ENCODE data around the gene ATP6V1B1. TPM values are rescaled to one million over a fixed set of nuclear protein-coding genes. Genes with fewer than 3 reads are reported as not detected.

Gene ATP6V1B1
- total and polyA plus RNA-seq, 2 of the 13 experiments (the other 11 are each of a cell fraction or from before 2014, with no cell fraction given), result 0.58 to 1.6 TPM

DNA sequence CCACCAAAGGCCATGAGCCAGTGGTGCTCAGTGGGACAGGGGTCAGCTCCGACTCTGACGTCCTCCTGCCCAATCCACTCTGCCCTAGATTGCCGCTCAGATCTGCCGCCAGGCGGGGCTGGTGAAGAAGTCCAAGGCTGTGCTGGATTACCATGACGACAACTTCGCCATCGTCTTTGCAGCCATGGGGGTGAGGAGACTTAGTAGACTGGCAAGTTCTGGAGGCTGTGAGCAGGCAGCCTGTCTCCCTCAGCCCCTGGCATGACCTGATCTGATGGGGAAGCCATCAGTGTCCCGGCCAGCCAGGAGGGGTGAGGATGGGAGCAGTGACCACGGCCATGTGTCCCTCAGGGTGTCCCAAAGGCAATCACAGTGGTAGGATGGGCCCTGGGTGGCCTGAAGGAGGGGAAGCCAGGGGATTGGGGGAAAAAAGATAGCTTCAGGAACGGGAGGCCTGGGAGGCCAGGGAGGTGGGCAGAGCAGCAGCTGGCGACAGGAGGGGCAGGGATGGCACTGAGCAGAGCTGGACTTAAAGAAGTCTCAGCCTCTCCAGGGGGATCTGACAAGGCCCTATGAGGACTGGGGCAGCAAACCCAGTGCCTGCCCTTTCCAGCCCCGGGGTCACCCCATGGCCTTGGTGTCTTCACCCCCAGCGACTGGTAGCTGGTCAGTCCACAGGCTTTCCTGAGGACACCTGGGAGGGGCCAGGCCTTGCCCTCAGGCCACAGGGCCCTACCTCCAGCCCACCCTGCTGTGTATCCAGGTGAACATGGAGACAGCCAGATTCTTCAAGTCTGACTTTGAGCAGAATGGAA lies 25.3 kb downstream of the ATP6V1B1 start:
- H3K9ac ChIP-seq (ENCODE audit: insufficient read depth, low read depth, low read length), result no peak overlapping the region
- H3K4me2 ChIP-seq (ENCODE audit: low read depth, low read length), result no peak overlapping the region
- in situ Hi-C loops (cut with HindIII; ENCODE audit: extremely low pct_ligation_motif_present, low pct_unique_long_range_greater_than_20kb), result no loop called here
- BruUV-seq (replicated peaks), result no TSS peak
- H3K4me1 ChIP-seq (ENCODE audit: insufficient read depth, low read length), result peaks cover 18% of the 10 kb centered on the region
- DNase-seq (ENCODE audit: low spot score) (no peak), ATAC-seq (peak; percentile 19; the same call in 2 of the 3 replicates), FAIRE-seq (no peak)
- 56% methylated on average over 12 of the region's 14 CpGs for WGBS (ENCODE audit: low lambda C conversion rate)
- no peak overlapping the region for H2AFZ ChIP-seq (ENCODE audit: low read length)
- no peaks in the 10 kb centered on the region for H3K79me2 ChIP-seq (ENCODE audit: insufficient read depth, low read length)
- ChIA-PET CTCF (ENCODE audit: low intra/inter-chr PET ratio, low total read pairs) (no interaction called here), POLR2A (no interaction called here)
- peaks cover 0 to 6% of the 10 kb centered on the region in 2 experiments; a peak in 3 of 5 replicates for H3K27me3 ChIP-seq (ENCODE audit: control insufficient read depth in 1 of 2, insufficient read depth in 2 of 2, low read length in 2 of 2)
- no peaks in the 10 kb centered on the region for H3K36me3 ChIP-seq (replicated peaks in 1 of 2; ENCODE audit: control insufficient read depth in 1 of 2, insufficient read depth in 2 of 2, low read length in 2 of 2)
- H4K20me1 ChIP-seq (ENCODE audit: insufficient read depth, low read length), result no peaks in the 10 kb centered on the region
- no peak overlapping the region for H3K27ac ChIP-seq (ENCODE audit: extremely low read length, insufficient read depth, low read length)
- no peaks in the 10 kb centered on the region for H3K9me3 ChIP-seq (ENCODE audit: low read length)
- no peak for TF ChIP-seq ZNF776 (CRISPR knock-in tag; IDR thresholded peaks at IDR 0.05)
- intact Hi-C loops (cut with micrococcal nuclease; ENCODE audit: unreplicated experiment), result no loop called here
- H3K4me3 ChIP-seq (replicated peaks in 1 of 3; ENCODE audit: insufficient read depth in 1 of 3, low read depth in 2 of 3, low read length in 3 of 3), result no peak overlapping the region

GRCh38 chr2:70961648-70961994 lies 25.9 kb downstream of the ATP6V1B1 start:
- WGBS (ENCODE audit: low lambda C conversion rate), result 30% methylated on average over 2 of the region's 4 CpGs
- Histone ChIP-seq H2AFZ (ENCODE audit: low read length) (no peak overlapping the region), H3K27ac (ENCODE audit: extremely low read length, insufficient read depth, low read length) (no peak overlapping the region), H3K27me3 (ENCODE audit: control insufficient read depth in 1 of 2, insufficient read depth in 2 of 2, low read length in 2 of 2) (peaks cover 0 to 6% of the 10 kb centered on the region in 2 experiments; a peak in 3 of 5 replicates), H4K20me1 (ENCODE audit: insufficient read depth, low read length) (no peaks in the 10 kb centered on the region), H3K36me3 (replicated peaks in 1 of 2; ENCODE audit: control insufficient read depth in 1 of 2, insufficient read depth in 2 of 2, low read length in 2 of 2) (no peaks in the 10 kb centered on the region), H3K79me2 (ENCODE audit: insufficient read depth, low read length) (no peaks in the 10 kb centered on the region), H3K9me3 (ENCODE audit: low read length) (no peaks in the 10 kb centered on the region), H3K4me2 (ENCODE audit: low read depth, low read length) (no peak overlapping the region), H3K4me1 (ENCODE audit: insufficient read depth, low read length) (peaks cover 18% of the 10 kb centered on the region), H3K9ac (ENCODE audit: insufficient read depth, low read depth, low read length) (no peak overlapping the region), H3K4me3 (replicated peaks in 1 of 3; ENCODE audit: insufficient read depth in 1 of 3, low read depth in 2 of 3, low read length in 3 of 3) (no peak overlapping the region)
- DNase-seq (ENCODE audit: low spot score) (no peak), FAIRE-seq (no peak), ATAC-seq (no peak)
- ChIA-PET CTCF (ENCODE audit: low intra/inter-chr PET ratio, low total read pairs) (no interaction called here), POLR2A (interaction anchor here (1.0 kb wide), 1 partner anchor 15 kb away, joined by 3 read pairs; no protein-coding TSS in a partner anchor)
- in situ Hi-C loops (cut with HindIII; ENCODE audit: extremely low pct_ligation_motif_present, low pct_unique_long_range_greater_than_20kb) (no loop called here), intact Hi-C loops (cut with micrococcal nuclease; ENCODE audit: unreplicated experiment) (no loop called here)
- TF ChIP-seq ZNF883 (CRISPR knock-in tag; IDR thresholded peaks at IDR 0.05; ENCODE audit: not compliant biosample characterization), result no peak
- TF ChIP-seq RELA (CRISPR knock-in tag; IDR thresholded peaks at IDR 0.05), result no peak
- TF ChIP-seq ZNF292 (CRISPR knock-in tag; IDR thresholded peaks at IDR 0.05; ENCODE audit: borderline replicate concordance, low read depth), result no peak
- TF ChIP-seq ZNF589 (CRISPR knock-in tag; conservative IDR thresholded peaks at IDR 0.05), result no peak
- TF ChIP-seq, protein P1, sequence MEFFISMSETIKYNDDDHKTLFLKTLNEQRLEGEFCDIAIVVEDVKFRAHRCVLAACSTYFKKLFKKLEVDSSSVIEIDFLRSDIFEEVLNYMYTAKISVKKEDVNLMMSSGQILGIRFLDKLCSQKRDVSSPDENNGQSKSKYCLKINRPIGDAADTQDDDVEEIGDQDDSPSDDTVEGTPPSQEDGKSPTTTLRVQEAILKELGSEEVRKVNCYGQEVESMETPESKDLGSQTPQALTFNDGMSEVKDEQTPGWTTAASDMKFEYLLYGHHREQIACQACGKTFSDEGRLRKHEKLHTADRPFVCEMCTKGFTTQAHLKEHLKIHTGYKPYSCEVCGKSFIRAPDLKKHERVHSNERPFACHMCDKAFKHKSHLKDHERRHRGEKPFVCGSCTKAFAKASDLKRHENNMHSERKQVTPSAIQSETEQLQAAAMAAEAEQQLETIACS (CRISPR knock-in tag; IDR thresholded peaks at IDR 0.05), result no peak
- BruUV-seq (replicated peaks), result no TSS peak

Data from HepG2 (cell line).